Endothelial cell of umbilical vein (primary cell): ENCODE measurements around the gene API5. TPM values are rescaled to one million over a fixed set of nuclear protein-coding genes. Genes with fewer than 3 reads are reported as not detected.

ENCODE experiments used
- BruUV-seq: library from RNA; stranded (reverse); fragments of 400-500 nt; replicated peaks from 2 replicates; lab custom pipeline; 2021; lab: Mats Ljungman, UMichigan
- CTCF ChIA-PET: fragments of 300-600, 350-600 bp; sonication (Branson Sonifier 250); formaldehyde crosslinking; loops from one replicate; lab custom pipeline; 2021; ENCODE audit warnings: antibody characterized with exemption, inconsistent platforms; lab: Charles Lee
- POLR2A ChIA-PET: fragments of 300-600, 350-600 bp; sonication (Branson Sonifier 250); formaldehyde crosslinking; loops from one replicate; lab custom pipeline; 2021; ENCODE audit warnings: antibody characterized with exemption, inconsistent platforms; lab: Charles Lee
- DNase-seq: peaks from one replicate; pipeline ENCODE4 v3.0.0-alpha.2; 2011; ENCODE audit warnings: low read depth, low spot score
- FAIRE-seq: peaks from 2 replicates; lab custom pipeline; 2011; peaks lifted over from hg19 to GRCh38; lab: Jason Lieb, UNC
- H2AFZ ChIP-seq: 2 replicates; pipeline ENCODE4 v1.6.0; 2012; ENCODE audit warnings: low read depth, low read length, control low read depth, inconsistent platforms
- H3K27ac ChIP-seq: 2 replicates; pipeline ENCODE4 v1.5.1; 2011; ENCODE audit warnings: low read depth, mild to moderate bottlenecking, control low read depth, low read length, moderate library complexity; ENCODE audit not compliant: insufficient read depth
- H3K27me3 ChIP-seq, 2 experiments: 2 replicates each; pipeline versions ENCODE4 v1.6.0 to v1.6.1; 2011; ENCODE audit warnings: low read length in 2 of 2, mixed read lengths in 1 of 2; ENCODE audit not compliant: control insufficient read depth in 2 of 2, insufficient read depth in 2 of 2
- H3K36me3 ChIP-seq, 2 experiments: 2 replicates in 1 of 2; 3 replicates in 1 of 2; pipeline ENCODE4 v1.5.1; 2011; ENCODE audit warnings: low read length in 2 of 2, mild to moderate bottlenecking in 1 of 2, moderate library complexity in 1 of 2; ENCODE audit not compliant: control insufficient read depth in 2 of 2, insufficient read depth in 2 of 2; ENCODE audit errors: extremely low read depth in 1 of 2
- H3K4me1 ChIP-seq: 3 replicates; pipeline ENCODE4 v1.5.1; 2011; ENCODE audit warnings: mild to moderate bottlenecking, low read length; ENCODE audit not compliant: control insufficient read depth, insufficient read depth; ENCODE audit errors: extremely low read depth
- H3K4me2 ChIP-seq: 2 replicates; pipeline ENCODE4 v1.6.1; 2011; ENCODE audit warnings: low read length, control low read depth, mixed read lengths; ENCODE audit not compliant: insufficient read depth
- H3K4me3 ChIP-seq, 3 experiments: fragments of 200-600 bp in 1 of 3; sonication (generic), shearing (Covaris generic) in 1 of 3; replicated peaks in 1 of 3; 2 replicates each; pipeline ENCODE4 v1.5.1; 2011 to 2016; ENCODE audit warnings: control low read depth in 3 of 3, low read length in 3 of 3, mild to moderate bottlenecking in 2 of 3, inconsistent platforms in 1 of 3, low read depth in 1 of 3, moderate library complexity in 1 of 3; ENCODE audit not compliant: insufficient read depth in 1 of 3
- H3K79me2 ChIP-seq: 2 replicates; pipeline ENCODE4 v1.6.0; 2012; ENCODE audit warnings: low read length, inconsistent platforms; ENCODE audit not compliant: control insufficient read depth, insufficient read depth
- H3K9ac ChIP-seq: replicated peaks from 2 replicates; pipeline ENCODE3; 2011; ENCODE audit warnings: low read length, control low read depth; ENCODE audit not compliant: insufficient read depth; ENCODE audit errors: extremely low read depth
- H3K9me1 ChIP-seq: replicated peaks from 3 replicates; pipeline ENCODE4 v1.6.0; 2011; ENCODE audit warnings: mild to moderate bottlenecking, low read length; ENCODE audit not compliant: control insufficient read depth, insufficient read depth; ENCODE audit errors: extremely low read depth
- H3K9me3 ChIP-seq: replicated peaks from 2 replicates; pipeline ENCODE4 v1.5.1; 2012; ENCODE audit warnings: low read length, inconsistent platforms; ENCODE audit not compliant: control insufficient read depth, insufficient read depth
- H4K20me1 ChIP-seq: replicated peaks from 2 replicates; pipeline ENCODE3; 2011; ENCODE audit warnings: mild to moderate bottlenecking, low read length; ENCODE audit not compliant: control insufficient read depth, insufficient read depth; ENCODE audit errors: extremely low read depth
- CTCF ChIP-seq, 2 donors: IDR thresholded peaks; 1 replicate in 1 of 2; 2 replicates in 1 of 2; pipeline ENCODE4 v1.5.1; 2011; ENCODE audit warnings: low read length in 2 of 2, mild to moderate bottlenecking in 2 of 2, moderate library complexity in 2 of 2, control low read depth in 1 of 2, inconsistent platforms in 1 of 2, low read depth in 1 of 2; ENCODE audit not compliant: insufficient read depth in 1 of 2; ENCODE audit errors: extremely low read depth in 1 of 2
- EZH2 ChIP-seq: IDR thresholded peaks from 2 replicates; pipeline ENCODE4 v1.6.1; 2012; ENCODE audit warnings: borderline replicate concordance, low read depth, mild to moderate bottlenecking, moderate library complexity, low read length, inconsistent platforms; ENCODE audit not compliant: severe bottlenecking
- FOS ChIP-seq: IDR thresholded peaks from 2 replicates; pipeline ENCODE4 v1.6.1; 2011; ENCODE audit warnings: mild to moderate bottlenecking, low read length, moderate library complexity, borderline replicate concordance; ENCODE audit not compliant: insufficient read depth
- GATA2 ChIP-seq: IDR thresholded peaks from 2 replicates; pipeline ENCODE4 v1.7.0; 2011; ENCODE audit warnings: low read depth, mild to moderate bottlenecking, moderate library complexity, mixed read lengths, low read length; ENCODE audit not compliant: insufficient read length, insufficient read depth
- JUN ChIP-seq: IDR thresholded peaks from 2 replicates; pipeline ENCODE4 v1.6.1; 2011; ENCODE audit warnings: borderline replicate concordance, low read depth; ENCODE audit not compliant: insufficient read length, insufficient read depth
- MAX ChIP-seq: IDR thresholded peaks from 2 replicates; pipeline ENCODE4 v1.6.1; 2011; ENCODE audit not compliant: insufficient read depth, insufficient read length
- POLR2A ChIP-seq: IDR thresholded peaks from 2 replicates; pipeline ENCODE4 v1.6.1; 2012; ENCODE audit warnings: low read depth, mild to moderate bottlenecking, control low read depth, low read length
- POLR2AphosphoS5 ChIP-seq: IDR thresholded peaks from 2 replicates; pipeline ENCODE4 v1.6.1; 2012; ENCODE audit warnings: low read depth, mild to moderate bottlenecking, control low read depth, low read length, moderate library complexity; ENCODE audit not compliant: insufficient read depth
- dilution Hi-C: fragments of 300-500 bp; cut with MboI; formaldehyde crosslinking; loops from one replicate; pipeline ENCODE4 v1.15.0; 2019; ENCODE audit warnings: low sequenced_read_pairs; ENCODE audit not compliant: extremely low pct_ligation_motif_present
- intact Hi-C: fragments of 100-400 bp; cut with micrococcal nuclease; formaldehyde crosslinking; loops from one replicate; pipeline ENCODE4 v1.10.0; 2022
- polyA plus RNA-seq, 4 experiments: library from polyadenylated mRNA; depleted of rRNA in 3 of 4; stranded (reverse) in 3 of 4; unstranded in 1 of 4; fragments of >200 nt; gene quantifications; 2 replicates each; pipeline versions ENCODE4 v1.2.1 to v1.2.3, GENCODE V29; 2011 to 2012; ENCODE audit warnings: missing spikeins in 1 of 4
- total RNA-seq: library from RNA; stranded (reverse); gene quantifications from 2 replicates; pipeline ENCODE4 v1.2.3, GENCODE V29; 2021

API5 gene
- total and polyA plus RNA-seq, 2 donors (not counting 3 experiments of a cell fraction or from before 2014, with no cell fraction given), result 26.5 to 103 TPM

- H3K4me2 ChIP-seq, result no peak overlapping the region
- TF ChIP-seq EZH2, result no peak
- peak; percentile 16 for TF ChIP-seq FOS
- no peak for TF ChIP-seq POLR2AphosphoS5
- peaks cover 4% of the 10 kb centered on the region for H3K4me1 ChIP-seq
- FAIRE-seq (peak; percentile 48), DNase-seq (no peak)
- no peak overlapping the region for H2AFZ ChIP-seq
- dilution Hi-C loops, result no loop called here
- no peak overlapping the region for H3K27ac ChIP-seq
- no peaks in the 10 kb centered on the region for H3K27me3 ChIP-seq
- H3K9ac ChIP-seq, result no peak overlapping the region
- H4K20me1 ChIP-seq, result no peaks in the 10 kb centered on the region
- no peaks in the 10 kb centered on the region for H3K9me1 ChIP-seq
- no TSS peak for BruUV-seq
- POLR2A ChIA-PET, result no interaction called here
- no peak overlapping the region for H3K4me3 ChIP-seq
- H3K79me2 ChIP-seq, result peaks cover 90% of the 10 kb centered on the region
- intact Hi-C loops, result no loop called here
- H3K9me3 ChIP-seq, result no peaks in the 10 kb centered on the region
- H3K36me3 ChIP-seq, result no peaks in the 10 kb centered on the region
- CTCF ChIA-PET, result interaction anchor here (1.2 kb wide), 1 partner anchor 23 kb away, joined by 3 read pairs; no protein-coding TSS in a partner anchor
Observed at GRCh38 chr11:43366677-43367076, 54.9 kb downstream of the API5 start.

GRCh38 chr11:43367382-43368178 lies 55.8 kb downstream of the API5 start:
- Histone ChIP-seq H3K9me1 (no peaks in the 10 kb centered on the region), H3K4me1 (peaks cover 4% of the 10 kb centered on the region), H3K4me3 (no peak overlapping the region), H3K79me2 (peaks cover 86% of the 10 kb centered on the region), H3K4me2 (no peak overlapping the region), H3K27ac (no peak overlapping the region), H3K27me3 (no peaks in the 10 kb centered on the region), H4K20me1 (no peaks in the 10 kb centered on the region), H2AFZ (no peak overlapping the region), H3K9ac (no peak overlapping the region), H3K9me3 (no peaks in the 10 kb centered on the region), H3K36me3 (no peaks in the 10 kb centered on the region)
- no peak for FAIRE-seq
- BruUV-seq, result no TSS peak
- CTCF ChIA-PET, result interaction anchor here (1.2 kb wide), 1 partner anchor 22 kb away, joined by 3 read pairs; no protein-coding TSS in a partner anchor
- POLR2A ChIA-PET, result no interaction called here
- dilution Hi-C loops (no loop called here), intact Hi-C loops (no loop called here)
- no peak for DNase-seq
- TF ChIP-seq JUN, result no peak
- no peak for TF ChIP-seq FOS
- TF ChIP-seq EZH2, result no peak
- TF ChIP-seq POLR2A, result no peak
- no peak for TF ChIP-seq MAX
- no peak for TF ChIP-seq CTCF (IDR thresholded peaks at IDR 0.05; ENCODE audit: extremely low read depth in 1 of 2, insufficient read depth in 1 of 2, low read depth in 1 of 2, low read length in 2 of 2)
- TF ChIP-seq GATA2, result no peak
